Stimulated activated CD4-positive, alpha-beta T cell treated with anti-CD3 and anti-CD28 coated beads, Interleukin-12 subunit alpha, Interleukin-12 subunit beta, amount 100 ng/mL, for 48 hours (primary cell): ENCODE measurements around the gene RAD1.
"Not testable (repeated sequence)": the region's sequence is repeated elsewhere in the genome, so short reads cannot be mapped to it uniquely, and the experiment has no call there.

Source experiments
- DNase-seq, 3 donors: peaks; one replicate each; pipeline ENCODE4 v3.0.0-alpha.2; 2020; ENCODE audit warnings: low read depth in 2 of 3, low spot score in 1 of 3

The RAD1 gene, protein sequence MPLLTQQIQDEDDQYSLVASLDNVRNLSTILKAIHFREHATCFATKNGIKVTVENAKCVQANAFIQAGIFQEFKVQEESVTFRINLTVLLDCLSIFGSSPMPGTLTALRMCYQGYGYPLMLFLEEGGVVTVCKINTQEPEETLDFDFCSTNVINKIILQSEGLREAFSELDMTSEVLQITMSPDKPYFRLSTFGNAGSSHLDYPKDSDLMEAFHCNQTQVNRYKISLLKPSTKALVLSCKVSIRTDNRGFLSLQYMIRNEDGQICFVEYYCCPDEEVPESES

DNA sequence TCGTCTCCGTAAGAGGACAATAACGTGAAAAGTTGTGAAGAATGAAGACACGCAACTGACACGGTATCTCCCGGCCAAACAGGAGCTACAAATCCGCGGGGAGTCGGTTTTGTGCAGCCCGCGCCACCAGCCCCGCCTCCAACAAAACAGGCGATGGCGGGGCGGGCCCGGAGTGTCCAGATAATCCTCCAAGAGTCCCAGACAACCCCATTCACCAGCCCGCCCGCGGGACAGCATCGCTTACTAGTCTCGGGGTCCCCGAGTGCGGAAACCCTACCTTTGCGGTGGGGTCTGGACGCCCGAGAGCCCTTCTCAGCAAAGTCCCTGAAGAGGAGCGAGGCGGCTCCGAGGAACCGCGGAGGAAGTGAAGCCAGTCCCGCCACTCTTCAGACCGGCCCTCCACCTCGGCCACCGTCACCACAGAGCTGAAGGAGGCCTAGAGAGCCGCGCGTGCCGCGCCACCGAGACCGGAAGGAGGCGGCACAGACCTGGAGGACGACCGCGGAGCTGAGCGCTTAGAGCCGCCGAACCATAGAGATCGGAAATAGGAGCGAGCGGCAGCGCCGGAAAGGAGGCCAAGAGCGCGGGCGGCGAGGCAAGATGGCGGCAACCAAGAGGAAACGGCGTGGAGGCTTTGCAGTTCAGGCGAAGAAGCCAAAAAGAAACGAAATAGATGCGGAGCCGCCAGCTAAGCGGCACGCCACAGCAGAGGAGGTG, at the start of gene RAD1, which contains the start of gene BRIX1:
Gene RAD1 (minus strand): TSS at position 366 of the 717 bp plus-strand sequence. CDS start 612 bp downstream, outside the sequence.
Gene BRIX1 (plus strand): TSS at position 573 of the 717 bp plus-strand sequence. CDS start 28 bp downstream, at position 601.
- peak; percentile 86 to 93 (median 92) for DNase-seq

DNA sequence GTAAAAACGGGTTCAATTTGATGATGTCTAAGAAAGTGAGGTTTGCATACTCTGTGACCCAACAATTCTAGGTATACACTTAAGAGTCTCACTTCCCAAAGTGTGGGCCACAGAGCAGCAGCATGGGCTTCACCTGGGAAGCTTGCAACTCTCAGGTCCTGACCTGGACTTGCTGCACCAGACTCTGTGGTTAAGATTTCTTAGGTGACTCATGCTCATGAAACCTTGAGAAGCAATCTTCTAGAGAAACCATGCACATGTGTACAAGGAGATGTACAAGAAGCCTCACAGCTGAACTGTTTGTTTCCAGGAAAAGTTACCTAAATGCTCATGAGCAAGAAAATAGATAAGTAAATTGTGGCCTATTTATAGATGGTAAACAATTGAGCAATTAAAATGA, 44.0 kb upstream of the RAD1 start:
- DNase-seq, result no peak

DNA sequence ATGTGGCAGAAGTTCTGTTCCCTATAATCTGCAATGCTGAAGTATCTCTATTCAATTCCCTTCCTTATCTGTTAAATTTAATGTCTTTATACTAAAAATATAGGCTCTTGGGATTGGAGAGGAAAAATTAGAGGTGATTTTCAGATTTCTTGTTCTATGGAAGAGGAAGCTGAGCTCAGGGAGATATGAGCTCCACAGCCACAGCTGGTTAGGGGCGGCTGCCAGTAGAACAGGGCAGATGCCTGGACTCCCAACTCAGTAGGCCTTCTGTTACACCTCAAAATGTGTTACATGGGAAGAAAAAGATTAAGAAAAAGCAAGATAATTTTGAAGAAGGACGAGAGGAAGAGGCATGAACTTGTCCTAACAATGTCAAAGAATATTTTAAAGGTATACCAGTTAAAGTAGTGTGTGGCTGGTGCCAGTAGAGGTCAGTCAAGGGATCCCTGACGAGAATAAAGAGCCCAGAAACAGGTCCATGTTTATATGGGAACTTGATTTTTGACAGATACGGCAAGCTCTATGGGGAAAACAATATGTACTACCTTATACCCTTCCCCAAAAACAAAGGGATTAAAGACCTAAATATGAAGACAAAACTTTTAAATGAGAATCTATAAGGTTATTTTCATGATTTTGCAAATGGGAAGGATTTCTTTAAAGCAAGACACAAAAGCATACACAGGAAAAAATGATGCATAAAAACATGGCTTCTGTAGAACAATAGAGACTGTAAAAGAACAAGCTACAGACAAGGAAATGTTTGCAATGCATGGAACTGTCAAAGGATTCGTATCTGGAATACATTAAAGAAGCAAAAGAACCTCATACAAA, 42.8 kb upstream of the RAD1 start:
- no peak for DNase-seq

DNA sequence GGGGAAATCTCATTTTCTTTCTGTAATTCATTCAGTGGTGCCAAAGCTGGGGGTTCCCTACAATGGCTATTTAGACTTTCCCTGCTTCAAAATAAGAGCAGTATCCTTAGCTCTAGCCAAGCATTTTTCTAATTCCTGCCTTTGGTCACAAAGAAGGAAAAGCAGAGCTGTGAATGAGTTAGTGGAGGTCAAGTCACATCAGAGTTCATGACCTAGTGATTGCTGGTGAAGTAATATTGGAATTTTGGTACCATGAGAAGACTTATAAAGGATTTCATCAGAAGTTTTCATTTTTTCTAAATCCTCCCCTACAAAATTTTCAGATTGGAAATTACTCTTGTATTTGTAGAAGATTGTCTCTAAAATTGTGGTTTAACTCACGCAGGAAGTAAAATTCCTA, 42.0 kb upstream of the RAD1 start:
- DNase-seq, result no peak

DNA sequence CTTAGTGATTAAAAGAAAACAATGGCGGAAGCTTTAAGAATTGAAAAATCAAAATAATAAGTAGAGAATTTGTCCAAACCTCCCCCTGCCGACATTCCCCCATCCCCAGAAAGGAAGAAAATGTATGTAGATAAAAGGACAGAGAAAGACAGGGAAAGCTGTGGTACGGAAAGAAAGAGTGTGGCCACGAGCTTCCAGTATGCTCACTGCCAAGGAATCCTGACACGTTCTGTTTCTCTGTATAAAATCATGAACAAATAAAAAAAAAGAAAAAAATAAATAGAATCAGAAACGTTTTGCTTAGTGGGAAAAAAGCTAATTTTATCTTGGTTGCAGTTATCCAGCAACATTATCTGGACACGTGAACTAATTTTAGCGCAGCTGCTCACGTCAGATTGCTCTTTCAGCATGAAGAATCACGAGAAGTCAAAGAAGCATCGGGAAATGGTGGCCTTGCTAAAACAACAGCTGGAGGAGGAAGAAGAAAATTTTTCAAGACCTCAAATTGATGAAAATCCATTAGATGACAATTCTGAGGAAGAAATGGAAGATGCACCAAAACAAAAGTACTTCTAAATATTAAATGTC, 29.2 kb upstream of the RAD1 start:
- no peak for DNase-seq

DNA sequence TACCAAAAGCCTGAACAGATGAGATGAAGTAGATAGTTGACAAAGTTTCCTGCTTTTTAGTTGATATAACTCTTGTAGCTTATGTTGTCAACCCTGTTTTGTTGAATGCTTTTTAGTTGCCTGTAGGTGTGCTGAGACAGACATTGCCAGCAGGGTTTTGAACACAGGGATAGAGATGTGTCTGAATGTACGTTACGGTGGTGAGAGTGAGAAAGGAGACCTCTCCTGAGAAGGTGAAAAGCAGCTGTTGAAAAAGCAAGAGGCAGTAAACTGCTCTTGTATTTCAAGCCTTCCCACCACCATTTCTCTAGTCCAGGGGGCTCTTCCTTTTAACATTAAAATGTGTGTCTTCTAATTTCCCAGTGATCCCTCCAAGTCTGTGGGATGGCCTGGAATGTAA, 28.7 kb upstream of the RAD1 start:
- DNase-seq, result no peak

DNA sequence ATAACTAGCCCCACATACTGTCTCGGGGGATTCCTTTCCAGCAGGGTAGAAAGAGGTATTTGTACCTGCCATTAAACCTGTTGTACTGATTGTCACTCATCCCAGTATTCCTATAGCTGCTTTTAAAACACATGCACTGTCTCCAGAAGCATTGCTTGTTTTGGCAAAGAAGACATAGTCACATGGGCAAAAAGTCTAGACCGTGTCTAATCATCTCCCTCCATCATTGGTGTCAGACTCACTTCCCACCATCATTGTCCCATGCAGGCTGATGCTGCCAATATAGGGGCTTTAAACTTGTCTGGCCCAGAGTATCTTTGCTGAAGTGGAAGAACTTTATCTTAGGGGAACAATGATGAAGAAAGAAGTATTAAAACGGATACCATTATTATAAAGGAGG, 26.6 kb upstream of the RAD1 start:
- DNase-seq, result no peak

DNA sequence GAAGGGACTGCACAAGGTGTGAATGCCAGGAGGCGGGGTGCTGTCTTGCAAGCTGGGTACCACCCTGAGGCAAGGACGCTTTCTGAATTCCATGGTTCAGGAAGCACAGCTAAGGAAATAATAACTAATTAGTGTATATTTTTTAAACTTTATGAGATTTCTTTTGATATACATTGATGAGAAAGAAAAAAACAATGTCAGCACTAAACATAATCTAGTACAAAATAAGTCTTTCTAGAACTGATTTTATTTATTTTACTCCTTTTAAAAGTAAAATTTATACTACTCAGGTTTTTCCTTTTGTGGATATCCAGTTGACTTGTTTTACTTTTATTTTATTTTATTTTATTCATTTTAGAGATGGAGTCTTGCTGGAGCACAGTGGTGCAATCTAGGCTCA, 17.6 kb upstream of the RAD1 start:
- DNase-seq, result no peak

DNA sequence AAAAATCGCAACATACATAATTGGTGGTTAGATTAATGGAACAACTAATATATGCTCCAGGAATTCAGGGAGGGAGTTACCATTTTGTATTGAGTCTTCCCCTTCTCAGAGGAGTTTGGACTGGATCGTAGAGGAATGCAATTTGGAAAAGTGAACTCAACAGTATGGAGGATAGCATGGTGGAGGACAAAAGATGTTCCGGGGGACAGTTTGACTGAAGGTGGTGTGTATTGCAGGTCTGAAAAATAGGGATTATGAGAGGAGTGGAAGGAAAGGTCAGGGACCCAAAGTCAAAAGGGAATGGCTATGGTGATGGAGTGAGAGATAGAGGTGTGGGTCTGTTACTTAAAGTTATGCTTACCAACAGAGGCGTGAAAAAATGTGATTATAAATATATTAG, 15.6 kb upstream of the RAD1 start:
- no peak for DNase-seq

DNA sequence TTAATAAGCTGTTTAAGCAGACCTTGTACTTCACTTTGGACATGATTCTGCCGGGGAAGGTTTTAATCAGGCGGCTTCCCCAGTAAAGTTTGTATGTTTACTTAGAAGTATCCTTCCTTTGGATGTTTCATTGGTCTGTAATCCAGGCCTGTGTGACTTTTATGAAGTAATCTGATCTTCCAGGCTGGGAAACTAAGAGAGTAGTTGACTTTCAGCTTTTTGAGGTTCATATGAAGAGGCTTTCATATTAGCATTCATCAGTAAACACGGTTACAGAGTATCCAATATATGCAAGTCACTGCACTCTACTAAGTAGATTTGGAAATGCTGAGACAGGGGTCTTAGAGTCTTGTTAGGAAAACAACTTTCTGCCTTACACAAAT, 15.1 kb upstream of the RAD1 start:
- no peak for DNase-seq

DNA sequence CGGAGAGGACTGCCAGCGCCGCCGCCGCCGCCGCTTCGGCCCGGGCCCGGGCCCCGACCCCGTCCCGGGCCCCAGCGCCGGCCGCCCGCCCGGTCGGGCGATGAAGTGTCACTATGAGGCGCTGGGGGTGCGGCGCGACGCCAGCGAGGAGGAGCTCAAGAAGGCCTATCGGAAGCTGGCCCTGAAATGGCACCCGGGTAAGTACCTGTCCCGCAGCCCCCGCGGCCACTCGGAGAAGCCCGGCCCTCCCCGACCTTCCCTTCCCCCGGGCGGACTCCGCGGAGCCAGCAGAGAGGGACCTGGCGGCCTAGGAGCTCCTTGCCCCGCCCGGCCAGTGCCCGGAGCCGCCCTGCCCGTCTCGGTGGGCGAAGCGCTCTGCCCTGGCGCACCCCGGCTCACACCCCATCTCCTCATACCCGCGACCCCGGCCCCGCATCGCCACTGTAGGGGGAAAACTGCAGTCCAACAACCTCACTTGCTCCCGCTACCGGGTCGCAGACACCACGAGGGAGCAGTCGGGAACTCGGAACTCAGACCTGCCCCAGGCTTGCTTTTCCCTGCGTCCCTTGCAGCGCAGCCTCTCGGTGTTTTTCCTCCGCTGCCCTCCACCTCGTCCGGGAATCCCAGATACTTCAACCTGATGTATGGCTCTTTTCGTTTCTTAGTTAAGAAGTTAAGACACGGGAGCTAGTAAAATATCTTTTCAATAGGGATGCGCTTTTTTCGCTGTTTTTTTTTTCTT, 14.6 kb upstream of the RAD1 start:
- DNase-seq, result peak; percentile 58 to 73 (median 70)

DNA sequence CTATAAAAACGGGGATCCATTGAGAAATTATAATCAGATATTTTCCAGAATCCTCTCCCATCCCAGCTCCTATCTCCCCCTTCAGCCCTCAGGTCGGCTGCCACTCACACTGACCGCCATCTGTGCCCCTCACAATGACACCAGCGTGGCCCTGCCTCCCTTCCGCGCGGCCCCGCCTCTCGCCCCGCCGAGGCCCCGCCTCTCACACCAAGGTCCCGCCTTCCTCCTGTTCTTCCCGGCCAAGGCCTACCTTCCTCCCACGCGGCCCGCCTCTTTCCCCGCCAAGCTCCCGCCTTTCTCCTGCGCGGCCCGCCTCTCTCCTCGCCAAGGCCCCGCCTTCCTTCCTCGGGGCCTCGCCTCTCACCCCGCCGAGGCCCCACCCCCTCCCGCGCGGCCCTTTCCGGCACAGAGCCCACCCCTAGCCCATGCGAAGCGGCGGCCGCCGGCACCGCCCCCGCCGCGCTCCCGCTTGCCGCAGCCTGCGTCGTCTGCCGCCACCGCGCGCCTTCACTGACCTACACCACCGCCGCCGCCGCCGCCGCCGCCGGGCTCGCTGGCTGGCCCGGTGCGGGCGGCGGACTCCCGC, 13.9 kb upstream of the RAD1 start, which contains the start of gene DNAJC21:
Gene DNAJC21 (plus strand): TSS at position 426 of the 586 bp plus-strand sequence. CDS start 261 bp downstream, outside the sequence.
- peak; percentile 95 to 98 (median 97) for DNase-seq

DNA sequence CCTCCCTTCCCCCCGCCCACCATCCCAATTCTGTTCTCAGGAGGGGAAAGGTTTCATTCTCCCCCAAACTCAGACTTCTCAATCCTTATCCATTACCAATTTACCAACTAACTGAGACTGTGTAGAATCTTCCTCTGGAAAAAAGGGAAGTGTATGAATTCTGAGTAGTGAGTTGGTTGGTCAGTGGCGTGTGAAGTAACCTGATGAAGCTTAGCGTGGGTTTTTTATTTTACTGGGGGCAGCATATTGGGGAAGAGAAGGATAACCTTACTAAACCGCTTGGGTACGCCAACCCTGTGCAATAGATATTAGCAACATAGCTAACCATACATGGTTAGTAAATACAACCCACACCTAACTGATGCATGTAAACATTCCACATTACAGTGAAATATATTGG, 13.0 kb upstream of the RAD1 start:
- no peak for DNase-seq

DNA sequence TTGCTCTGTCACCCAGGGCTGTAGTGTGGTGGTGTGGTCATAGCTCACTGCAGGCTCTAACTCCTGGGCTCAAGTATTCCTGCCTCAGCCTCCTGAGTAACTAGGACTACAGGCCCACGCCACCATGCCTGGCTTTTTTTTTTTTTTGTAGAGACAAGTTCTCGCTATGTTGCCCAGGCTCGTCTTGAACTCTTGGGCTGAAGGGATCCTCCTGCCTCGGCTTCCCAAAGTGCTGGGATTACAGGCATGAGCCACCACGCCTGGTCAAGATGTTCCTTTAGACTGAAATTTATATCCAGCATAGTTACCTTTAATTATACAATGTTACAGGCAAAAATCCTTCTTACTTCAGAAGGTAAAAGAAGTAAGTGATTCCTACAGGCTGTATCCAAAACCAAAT, 12.5 kb upstream of the RAD1 start:
- DNase-seq, result no peak

DNA sequence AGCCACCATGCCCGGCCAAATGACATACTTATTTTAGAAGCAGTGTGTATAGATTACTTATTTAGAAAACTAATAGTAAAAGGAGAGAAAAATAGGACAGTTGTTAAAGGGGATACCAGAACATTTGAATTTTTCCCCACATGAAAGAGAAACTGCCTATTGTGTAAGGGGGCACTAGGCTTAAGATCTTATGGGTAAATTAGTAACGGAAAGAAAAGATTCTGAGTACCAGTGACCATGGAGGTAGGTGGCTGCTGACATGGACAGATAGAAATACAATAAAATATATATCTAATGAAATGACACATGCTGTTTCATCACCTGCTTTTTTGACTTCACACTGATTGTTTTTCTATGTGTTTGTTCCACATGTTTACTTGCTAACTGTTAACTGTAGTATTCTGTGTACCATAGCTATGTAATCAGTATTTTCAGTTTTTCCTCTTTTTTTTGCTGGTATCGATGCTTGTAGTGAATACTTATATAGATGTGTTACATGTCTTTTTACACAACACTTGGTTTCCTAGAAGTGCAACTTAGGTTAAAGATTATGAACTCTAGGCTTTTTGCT, 11.1 kb upstream of the RAD1 start:
- no peak for DNase-seq

DNA sequence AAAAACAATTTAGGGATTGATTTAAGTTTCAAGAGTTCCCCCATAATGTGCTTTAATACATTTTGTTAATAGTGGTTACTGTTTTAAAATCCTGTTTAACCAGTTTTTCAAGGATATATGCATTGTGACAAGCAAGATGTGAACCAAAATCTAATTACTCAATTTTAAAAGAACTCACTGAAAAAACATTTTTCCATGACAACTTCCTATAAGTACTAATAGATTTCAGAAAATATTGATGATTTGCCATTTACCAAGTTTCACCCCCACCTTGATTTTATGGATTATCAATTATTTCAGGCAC, 9.1 kb upstream of the RAD1 start:
- no peak for DNase-seq

DNA sequence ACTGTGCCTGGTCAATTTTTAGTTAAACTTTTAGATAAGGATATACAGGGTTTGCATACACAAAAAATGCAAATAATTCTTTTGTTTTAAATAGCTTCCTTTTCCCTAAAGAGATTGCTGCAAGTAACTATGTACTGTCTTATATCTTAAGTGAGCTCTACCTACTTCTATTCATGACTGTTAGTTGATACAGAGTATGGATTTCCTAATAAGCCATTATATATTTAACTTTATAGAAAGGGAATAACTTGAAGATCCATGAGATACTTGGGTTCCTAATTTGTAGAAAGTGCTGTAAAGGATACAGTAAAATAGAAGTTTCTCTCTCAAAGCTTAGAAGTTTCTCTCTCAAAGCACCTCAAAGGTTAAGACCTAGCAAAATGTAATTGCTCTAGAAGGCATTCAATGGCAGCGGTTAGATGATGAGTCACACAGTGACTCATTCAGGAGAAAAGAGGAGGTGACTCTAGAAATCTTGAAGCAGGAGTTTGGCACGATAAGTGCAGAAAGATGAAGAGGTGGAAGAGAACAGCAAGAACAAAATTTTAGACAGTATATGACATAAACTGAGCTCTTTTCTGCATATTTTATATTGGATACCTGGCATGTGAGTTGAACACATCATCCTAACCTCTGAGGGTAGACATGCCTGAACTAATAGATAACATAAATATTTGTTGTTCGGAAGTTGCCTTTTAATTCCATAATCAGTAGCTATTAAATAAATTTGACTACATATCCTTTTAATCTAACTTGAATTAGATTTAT, 8.6 kb upstream of the RAD1 start:
- peak in 1 of 3 donors; percentile 33 for DNase-seq

DNA sequence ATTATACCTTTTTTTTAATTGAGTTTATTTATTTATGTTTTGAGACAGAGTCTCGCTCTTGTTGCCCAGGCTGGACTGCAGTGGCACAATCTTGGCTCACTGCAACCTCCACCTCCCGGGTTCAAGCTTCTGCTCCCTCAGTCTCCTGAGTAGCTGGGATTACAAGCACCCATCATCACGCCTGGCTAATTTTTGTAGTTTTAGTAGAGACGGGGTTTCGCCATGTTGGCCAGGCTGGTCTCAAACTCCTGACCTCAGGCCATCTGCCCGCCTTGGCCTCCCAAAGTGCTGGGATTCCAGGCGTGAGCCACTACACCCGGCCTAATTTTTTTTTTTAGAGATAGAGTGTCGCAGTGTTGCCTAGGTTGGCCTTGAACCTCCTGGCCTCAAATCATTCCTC, 8.0 kb upstream of the RAD1 start:
- DNase-seq, result not testable (repeated sequence)

DNA sequence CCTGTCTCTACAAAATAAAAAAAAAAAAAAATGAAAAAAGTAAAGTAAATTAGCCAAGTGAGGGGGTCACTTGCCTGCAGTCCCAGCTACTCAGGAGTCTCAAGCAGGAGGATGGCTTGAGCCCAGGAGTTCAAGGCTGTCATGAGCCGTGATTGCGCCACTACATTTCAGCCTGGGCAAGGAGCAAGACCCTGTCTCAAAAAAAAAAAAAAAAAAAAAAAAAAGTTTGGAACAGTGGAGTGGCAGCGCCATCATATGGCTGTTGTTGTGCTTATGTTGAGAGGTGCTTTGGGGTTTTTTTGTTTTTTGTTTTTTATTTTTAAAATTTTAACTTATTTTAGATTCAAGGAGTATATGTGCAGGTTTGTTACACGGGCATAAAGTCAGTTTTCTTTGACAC, 3.8 kb upstream of the RAD1 start:
- DNase-seq, result no peak
